ENCODE measurements around the gene PCBP3. TPM values are rescaled to one million over a fixed set of nuclear protein-coding genes. Genes with fewer than 3 reads are reported as not detected.

Gene PCBP3
- total RNA-seq, 1 experiment from 2014 or later: 10.9 TPM

GRCh38 chr21:45833414-45833813, 189.9 kb downstream of the PCBP3 start:
- Histone ChIP-seq H3K56ac (ENCODE audit: insufficient read length, low read depth, low read length) (no peak overlapping the region), H3K4ac (ENCODE audit: low read depth, low read length) (no peak overlapping the region), H3K9ac (ENCODE audit: extremely low read depth, insufficient read length, low read length) (no peak overlapping the region), H3K27me3 (ENCODE audit: insufficient read depth, low read length) (no peaks in the 10 kb centered on the region), H3K4me1 (ENCODE audit: insufficient read depth, low read length) (0 out of 2 replicates have a peak, but pooled peaks cover 3% of the 10 kb centered on the region), H3K23me2 (ENCODE audit: insufficient read length, low read depth, low read length, poor library complexity, severe bottlenecking) (no peaks in the 10 kb centered on the region), H2BK12ac (ENCODE audit: insufficient read length, low read depth, low read length) (no peak overlapping the region), H2AK5ac (ENCODE audit: insufficient read length, low read length) (no peak overlapping the region), H4K20me1 (ENCODE audit: control insufficient read depth, insufficient read depth, insufficient read length) (no peaks in the 10 kb centered on the region), H2BK120ac (ENCODE audit: low read depth, low read length, poor library complexity, severe bottlenecking) (no peak overlapping the region), H3K79me1 (ENCODE audit: insufficient read depth, low read depth, low read length, poor library complexity, severe bottlenecking) (no peaks in the 10 kb centered on the region), H3K9me3 (ENCODE audit: control insufficient read depth, low read depth, low read length) (no peaks in the 10 kb centered on the region), H4K5ac (ENCODE audit: insufficient read length, low read depth, low read length) (no peak overlapping the region), H3K4me2 (ENCODE audit: insufficient read depth, insufficient read length, low read length) (no peak overlapping the region), H3K14ac (ENCODE audit: insufficient read depth, low read length) (no peak overlapping the region; the same call in 1 of the 2 replicates), H3K79me2 (ENCODE audit: insufficient read depth, low read length) (no peaks in the 10 kb centered on the region), H2BK15ac (ENCODE audit: low read depth, low read length) (no peak overlapping the region), H3K18ac (ENCODE audit: insufficient read length, low read depth, low read length) (no peak overlapping the region), H4K91ac (ENCODE audit: insufficient read length, low read depth, low read length) (no peak overlapping the region), H3T11ph (ENCODE audit: low read length) (no peak overlapping the region), H2BK5ac (ENCODE audit: insufficient read length, low read length) (no peak overlapping the region), H2AFZ (ENCODE audit: low read length) (no peak overlapping the region), H3K23ac (ENCODE audit: insufficient read length, low read depth, low read length) (no peak overlapping the region), H2BK20ac (ENCODE audit: low read depth, low read length, poor library complexity, severe bottlenecking) (no peak overlapping the region), H4K8ac (replicated peaks; ENCODE audit: insufficient read length, low read depth, low read length) (no peak overlapping the region), H3K27ac (ENCODE audit: insufficient read length, low read depth, low read length) (no peak overlapping the region)
- Mint-ChIP-seq H3K4me3 (no peak overlapping the region), H3K9me3 (no peaks in the 10 kb centered on the region; a peak in 2 of 5 replicates), H3K36me3 (ENCODE audit: insufficient read depth in 1 of 3, low read depth in 3 of 3) (no peaks in the 10 kb centered on the region; a peak in 2 of 7 replicates), H3K4me1 (peaks cover 17 to 28% of the 10 kb centered on the region in 2 experiments; a peak in 3 of 4 replicates), H3K27ac (no peak overlapping the region), H3K27me3 (ENCODE audit: low read depth) (no peaks in the 10 kb centered on the region)
- no CpG with 5 or more reads among the region's 6 CpGs for WGBS (ENCODE audit: extremely low coverage, insufficient read length, low lambda C conversion rate)
- no peak for TF ChIP-seq CTCF (conservative IDR thresholded peaks at IDR 0.05)
- peak; percentile 24 for DNase-seq
